ENCODE results near the gene RBM19. TPM values are rescaled to one million over a fixed set of nuclear protein-coding genes. Genes with fewer than 3 reads are reported as not detected.
A peak's percentile ranks its signal among the peaks of the same experiment; 100 is the strongest.

Gene RBM19
- total RNA-seq, 1 donor from 2014 or later, result 36.4 TPM

DNA sequence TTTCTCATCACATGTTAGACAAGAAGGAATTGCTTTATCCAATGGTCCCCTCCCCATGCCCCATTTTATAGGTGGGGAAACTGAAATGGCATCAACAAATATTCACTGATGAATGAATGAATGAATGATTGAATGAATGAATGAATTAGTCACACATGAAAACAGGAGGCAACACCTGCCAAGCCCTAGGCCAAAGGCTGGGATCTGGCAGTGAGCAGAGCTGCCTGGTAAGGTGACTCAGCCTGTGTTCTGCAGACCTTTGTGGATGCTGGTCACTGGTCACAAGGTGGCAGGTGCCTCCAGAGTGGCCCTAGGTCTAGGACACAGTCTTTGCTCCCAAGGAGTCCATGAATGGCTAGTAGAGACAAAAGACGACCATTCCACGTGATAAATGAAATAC is 188.4 kb downstream of the RBM19 start:
- H3K27me3 ChIP-seq, result peaks cover 58% of the 10 kb centered on the region
- H3K9me3 ChIP-seq, result no peaks in the 10 kb centered on the region
- no peaks in the 10 kb centered on the region for H3K4me1 ChIP-seq
- DNase-seq (peak; percentile 20), ATAC-seq (no peak)
- no peak overlapping the region for H3K4me3 ChIP-seq
- no peak overlapping the region for H3K27ac ChIP-seq
- no peaks in the 10 kb centered on the region for H3K36me3 ChIP-seq
- intact Hi-C loops (cut with DNase I), result no loop called here
- TF ChIP-seq, protein P1, sequence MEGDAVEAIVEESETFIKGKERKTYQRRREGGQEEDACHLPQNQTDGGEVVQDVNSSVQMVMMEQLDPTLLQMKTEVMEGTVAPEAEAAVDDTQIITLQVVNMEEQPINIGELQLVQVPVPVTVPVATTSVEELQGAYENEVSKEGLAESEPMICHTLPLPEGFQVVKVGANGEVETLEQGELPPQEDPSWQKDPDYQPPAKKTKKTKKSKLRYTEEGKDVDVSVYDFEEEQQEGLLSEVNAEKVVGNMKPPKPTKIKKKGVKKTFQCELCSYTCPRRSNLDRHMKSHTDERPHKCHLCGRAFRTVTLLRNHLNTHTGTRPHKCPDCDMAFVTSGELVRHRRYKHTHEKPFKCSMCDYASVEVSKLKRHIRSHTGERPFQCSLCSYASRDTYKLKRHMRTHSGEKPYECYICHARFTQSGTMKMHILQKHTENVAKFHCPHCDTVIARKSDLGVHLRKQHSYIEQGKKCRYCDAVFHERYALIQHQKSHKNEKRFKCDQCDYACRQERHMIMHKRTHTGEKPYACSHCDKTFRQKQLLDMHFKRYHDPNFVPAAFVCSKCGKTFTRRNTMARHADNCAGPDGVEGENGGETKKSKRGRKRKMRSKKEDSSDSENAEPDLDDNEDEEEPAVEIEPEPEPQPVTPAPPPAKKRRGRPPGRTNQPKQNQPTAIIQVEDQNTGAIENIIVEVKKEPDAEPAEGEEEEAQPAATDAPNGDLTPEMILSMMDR (IDR thresholded peaks at IDR 0.05), result no peak

DNA sequence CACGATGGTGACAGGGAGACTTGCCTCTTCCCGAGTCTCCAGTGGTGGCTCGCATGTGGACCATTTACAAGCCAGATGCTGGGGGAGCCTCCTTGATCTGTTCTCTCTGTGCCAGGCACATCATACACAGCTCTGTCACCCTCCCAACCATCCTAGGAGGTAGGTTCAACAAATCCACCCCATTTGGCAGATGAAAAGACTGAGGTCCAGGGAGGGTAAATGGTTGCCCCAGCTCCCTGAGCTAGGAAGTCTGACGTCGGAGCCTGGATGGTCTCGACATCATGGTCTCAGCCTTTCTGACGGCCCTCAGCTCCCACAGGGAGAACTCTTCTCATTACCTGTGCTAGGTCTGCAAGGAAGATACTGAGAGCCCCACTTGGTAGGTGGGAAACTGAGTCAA is 189.6 kb downstream of the RBM19 start:
- TF ChIP-seq, protein P1 (IDR thresholded peaks at IDR 0.05), result no peak
- intact Hi-C loops (cut with DNase I), result no loop called here
- Histone ChIP-seq H3K4me1 (no peaks in the 10 kb centered on the region), H3K9me3 (no peaks in the 10 kb centered on the region), H3K36me3 (no peaks in the 10 kb centered on the region), H3K4me3 (no peak overlapping the region), H3K27me3 (peaks cover 46% of the 10 kb centered on the region), H3K27ac (no peak overlapping the region)
- DNase-seq (peak; percentile 21), ATAC-seq (no peak)

DNA sequence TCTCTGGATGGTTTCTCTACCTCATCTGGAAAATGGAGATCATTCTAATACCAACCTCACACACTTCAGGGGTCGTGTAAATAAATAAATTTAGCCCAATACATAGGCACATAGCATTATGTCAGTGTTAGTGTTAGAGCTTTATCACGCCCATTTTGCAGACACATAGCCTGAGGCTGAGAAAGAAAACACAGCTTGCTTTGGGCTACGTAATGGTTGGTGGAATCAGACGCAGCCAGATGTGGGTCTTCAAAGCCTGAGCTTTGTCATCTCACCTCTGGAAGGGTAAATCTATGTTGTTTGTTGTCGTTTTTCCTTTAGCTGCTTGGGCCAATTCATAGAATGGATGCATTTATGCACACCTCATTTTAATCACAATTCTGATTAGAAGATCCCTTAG is 191.6 kb downstream of the RBM19 start:
- Histone ChIP-seq H3K4me3 (no peak overlapping the region), H3K27ac (no peak overlapping the region), H3K27me3 (peaks cover 40% of the 10 kb centered on the region), H3K36me3 (no peaks in the 10 kb centered on the region), H3K4me1 (no peaks in the 10 kb centered on the region), H3K9me3 (no peaks in the 10 kb centered on the region)
- TF ChIP-seq, protein P1 (IDR thresholded peaks at IDR 0.05), result no peak
- ATAC-seq, result no peak
- intact Hi-C loops (cut with DNase I), result no loop called here
- no peak for DNase-seq

DNA sequence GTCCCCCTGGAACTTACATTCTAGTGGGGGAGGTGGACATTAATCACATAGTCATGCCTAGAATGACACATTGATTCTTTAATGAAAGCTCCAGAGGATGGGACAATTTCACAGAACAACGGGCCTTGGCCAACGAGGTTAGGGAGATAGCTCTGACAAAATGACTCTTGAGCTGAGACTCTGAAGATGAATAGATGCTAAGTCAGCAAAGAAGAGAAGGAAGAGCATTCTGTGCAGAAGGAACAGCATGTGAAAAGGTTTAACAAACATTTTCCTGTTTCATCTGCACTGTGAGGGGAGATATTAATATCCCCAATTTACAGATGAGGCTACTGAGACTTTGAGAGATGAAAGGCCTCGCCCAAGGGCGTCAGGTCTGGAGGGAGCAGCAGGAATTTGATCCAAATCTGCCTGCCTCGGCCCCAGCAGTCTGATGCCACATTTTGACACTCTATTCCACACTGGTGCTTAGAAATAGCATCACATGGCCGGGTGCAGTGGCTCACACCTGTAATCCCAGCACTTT is 193.6 kb downstream of the RBM19 start:
- H3K4me1 ChIP-seq, result no peaks in the 10 kb centered on the region
- intact Hi-C loops (cut with DNase I), result no loop called here
- DNase-seq, result peak; percentile 39
- TF ChIP-seq, protein P1 (IDR thresholded peaks at IDR 0.05), result no peak
- no peak for ATAC-seq
- no peaks in the 10 kb centered on the region for H3K36me3 ChIP-seq
- H3K27me3 ChIP-seq, result peaks cover 38% of the 10 kb centered on the region
- no peak overlapping the region for H3K27ac ChIP-seq
- H3K9me3 ChIP-seq, result no peaks in the 10 kb centered on the region
- no peak overlapping the region for H3K4me3 ChIP-seq

DNA sequence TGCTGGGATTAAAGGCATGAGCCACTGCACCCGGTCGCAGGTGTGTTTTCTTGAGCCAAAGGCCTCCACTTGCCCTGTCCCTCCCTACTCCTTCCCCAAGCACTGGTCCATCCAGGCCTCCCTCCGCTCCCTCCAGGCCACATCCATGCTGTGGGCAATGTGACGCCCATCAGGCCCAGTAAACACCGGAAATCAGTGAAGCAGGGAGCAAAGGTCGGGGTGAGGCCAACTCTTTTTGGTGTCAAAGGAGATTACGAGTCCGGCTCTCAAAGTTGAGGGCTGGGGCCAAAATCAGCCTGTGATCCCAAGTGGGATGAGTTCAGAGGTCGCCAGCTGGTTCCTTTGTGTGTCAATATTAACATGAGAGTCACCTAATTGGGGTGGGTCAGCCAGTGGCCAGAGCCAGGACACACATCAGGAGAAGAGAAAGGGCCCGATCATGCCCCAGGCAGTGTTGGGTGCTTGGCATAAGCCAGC is 195.7 kb downstream of the RBM19 start:
- Histone ChIP-seq H3K27ac (no peak overlapping the region), H3K27me3 (peaks cover 33% of the 10 kb centered on the region), H3K4me3 (no peak overlapping the region), H3K4me1 (no peaks in the 10 kb centered on the region), H3K9me3 (no peaks in the 10 kb centered on the region), H3K36me3 (no peaks in the 10 kb centered on the region)
- TF ChIP-seq, protein P1 (IDR thresholded peaks at IDR 0.05), result no peak
- ATAC-seq (no peak), DNase-seq (no peak)
- intact Hi-C loops (cut with DNase I), result no loop called here

DNA sequence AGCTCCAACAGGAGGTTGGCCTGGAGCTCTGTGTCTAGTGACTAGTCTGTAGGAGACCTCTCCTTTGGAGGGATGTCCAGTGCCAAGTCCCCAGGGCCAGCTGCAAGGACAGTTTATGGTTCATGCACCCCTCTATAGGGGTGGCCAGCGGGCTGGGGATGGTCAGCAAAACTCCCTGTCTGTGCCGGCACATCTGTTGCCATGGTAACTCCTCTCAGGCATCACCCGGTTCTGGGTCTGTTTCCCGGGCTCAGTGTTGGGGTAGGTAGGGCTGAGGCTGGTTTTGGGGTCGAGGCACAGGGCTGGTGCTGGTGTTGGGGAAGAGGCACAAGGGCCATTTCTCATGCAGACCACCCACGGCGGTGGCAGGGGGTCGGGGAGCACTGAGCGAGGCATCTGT is 196.8 kb downstream of the RBM19 start:
- intact Hi-C loops (cut with DNase I), result no loop called here
- ATAC-seq, result no peak
- DNase-seq, result no peak

More for the DNA sequence above, 196.8 kb downstream of the RBM19 start:
- H3K4me3 ChIP-seq, result no peak overlapping the region
- TF ChIP-seq, protein P1 (IDR thresholded peaks at IDR 0.05), result no peak
- H3K27me3 ChIP-seq, result peaks cover 30% of the 10 kb centered on the region
- H3K27ac ChIP-seq, result no peak overlapping the region
- no peaks in the 10 kb centered on the region for H3K4me1 ChIP-seq
- H3K36me3 ChIP-seq, result no peaks in the 10 kb centered on the region
- H3K9me3 ChIP-seq, result no peaks in the 10 kb centered on the region

Measured in upper lobe of right lung (tissue), 1 donor.